Measurements from ENCODE around the gene HPS4.
"Not testable (repeated sequence)": the region's sequence is repeated elsewhere in the genome, so short reads cannot be mapped to it uniquely, and the experiment has no call there.

HPS4 gene

GRCh38 chr22:26439559-26439958, 44.0 kb downstream of the HPS4 start:
- no peak for DNase-seq

- DNase-seq: not testable (repeated sequence)
These were observed 44.8 kb downstream of the HPS4 start for GRCh38 chr22:26438776-26439175.

DNA sequence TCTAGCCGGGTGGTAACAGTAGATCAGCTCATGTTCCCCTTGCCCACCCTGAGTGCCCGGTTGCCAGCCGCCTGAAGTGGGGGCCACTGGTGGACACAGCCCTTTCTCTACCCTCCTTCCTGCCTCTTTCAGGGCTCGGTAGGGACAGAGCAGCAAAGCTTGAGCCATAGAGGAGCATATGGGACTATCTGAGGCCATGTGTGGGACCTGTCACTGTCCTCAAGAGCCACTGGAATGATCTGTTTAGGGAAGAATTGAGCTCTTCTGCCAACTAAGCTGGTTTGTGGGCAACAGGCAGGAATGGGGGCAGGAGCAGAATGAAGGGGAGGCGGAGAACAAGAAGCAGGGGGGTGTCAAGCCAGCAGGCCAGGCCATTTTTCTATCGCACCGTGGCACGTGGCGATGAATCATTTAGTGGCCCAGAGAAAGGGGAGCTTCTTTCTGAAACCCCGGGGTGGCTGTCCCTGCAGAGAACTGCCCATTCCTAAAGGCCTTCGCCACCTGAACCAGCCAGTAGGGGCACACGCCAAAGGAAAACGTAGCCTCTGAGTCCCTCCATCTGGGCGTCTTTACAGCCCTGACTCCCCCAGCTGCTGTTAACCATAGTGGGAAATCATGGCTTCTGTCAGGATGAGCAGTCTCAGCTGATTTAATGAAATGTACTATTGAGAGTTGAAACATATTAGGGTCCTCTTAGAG, 45.7 kb downstream of the HPS4 start:
- DNase-seq: no peak

DNA sequence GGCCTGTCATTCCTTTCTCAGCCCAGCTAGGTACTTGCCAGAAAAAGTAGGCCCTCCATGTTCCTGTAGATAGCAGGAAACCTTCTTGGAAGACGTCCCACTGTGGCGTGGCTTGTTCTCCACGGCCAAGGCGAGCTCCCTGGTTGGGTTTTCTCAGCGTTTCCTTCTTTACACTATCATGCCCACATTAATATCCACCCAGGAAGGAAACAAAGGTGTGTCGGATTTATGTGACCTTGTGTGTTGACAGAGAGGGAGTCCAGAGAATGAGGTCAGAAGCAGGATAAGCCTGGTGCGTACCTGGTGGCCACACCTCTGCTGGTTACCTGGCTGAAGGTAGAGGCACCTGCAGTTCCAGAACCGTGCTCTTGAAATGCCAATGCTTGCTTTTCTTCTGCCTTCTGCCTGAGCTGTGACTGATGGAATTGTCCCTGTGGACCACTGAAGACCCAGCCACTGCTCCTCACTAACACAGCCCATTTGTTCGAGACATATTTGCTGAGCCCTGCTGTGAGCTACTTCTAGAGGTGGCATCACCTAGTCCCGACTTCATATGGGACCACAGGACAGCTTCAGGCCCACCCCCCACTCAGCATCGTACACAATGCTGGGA, 46.6 kb downstream of the HPS4 start:
- DNase-seq: no peak

- DNase-seq: no peak
These were observed 48.1 kb downstream of the HPS4 start for GRCh38 chr22:26435327-26436093.

- DNase-seq: no peak
These were observed 49.8 kb downstream of the HPS4 start for GRCh38 chr22:26433805-26434204.

- DNase-seq: no peak
These were observed 50.8 kb downstream of the HPS4 start for GRCh38 chr22:26432619-26433311.

DNA sequence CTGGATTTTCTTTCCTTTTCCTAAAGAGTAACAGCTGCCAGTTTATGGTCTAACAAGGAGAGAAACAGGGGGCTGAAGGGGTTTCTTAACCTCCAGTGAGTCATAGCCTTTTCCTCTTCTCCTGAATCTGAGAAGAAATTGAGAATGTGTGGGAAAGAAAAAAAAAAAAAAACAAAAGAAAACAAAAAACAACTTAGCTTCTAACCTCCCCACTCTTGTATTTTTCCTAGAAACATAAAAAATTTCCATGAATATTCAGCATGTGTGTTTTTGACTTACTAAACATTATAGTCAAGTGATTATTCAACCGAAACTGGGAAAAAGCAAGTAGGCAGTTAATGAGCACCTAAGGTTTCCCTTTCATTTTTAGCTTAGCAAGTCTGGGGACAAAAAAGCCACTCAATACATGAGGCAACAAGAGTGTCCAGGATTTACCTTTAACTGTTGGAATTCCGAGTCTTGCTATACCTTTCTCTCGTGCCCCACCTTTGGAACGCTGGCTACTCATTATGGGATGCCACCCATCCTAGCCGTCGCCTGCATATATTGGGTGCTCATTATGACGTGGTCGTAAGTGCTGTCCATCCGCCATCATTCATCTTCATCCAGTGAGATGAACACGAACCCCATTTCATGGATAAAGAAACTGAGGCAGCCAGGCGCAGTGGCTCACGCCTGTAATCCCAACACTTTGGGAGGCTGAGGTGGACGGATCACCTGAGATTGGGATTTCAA, 52.2 kb downstream of the HPS4 start:
- DNase-seq: no peak

DNA sequence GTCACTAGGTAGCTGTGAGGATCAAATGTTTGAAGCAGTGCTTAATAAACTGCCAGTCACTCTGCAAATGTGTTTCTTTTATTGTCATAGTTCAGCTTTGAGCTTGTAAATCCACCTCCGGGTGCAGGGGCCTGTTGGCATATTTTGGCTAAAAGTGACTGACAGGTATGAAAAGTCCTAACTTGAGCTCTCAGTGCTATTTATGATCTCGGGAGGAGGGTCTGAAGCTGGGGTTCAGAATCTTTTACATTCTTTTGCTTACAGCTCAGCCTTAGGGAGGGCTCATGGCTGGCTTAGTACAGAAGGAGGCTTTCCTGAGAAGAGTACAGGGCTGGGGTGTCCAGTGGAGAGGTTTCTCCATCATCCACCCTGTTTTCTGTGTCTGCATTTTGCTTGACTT, 53.0 kb downstream of the HPS4 start:
- DNase-seq: no peak

DNA sequence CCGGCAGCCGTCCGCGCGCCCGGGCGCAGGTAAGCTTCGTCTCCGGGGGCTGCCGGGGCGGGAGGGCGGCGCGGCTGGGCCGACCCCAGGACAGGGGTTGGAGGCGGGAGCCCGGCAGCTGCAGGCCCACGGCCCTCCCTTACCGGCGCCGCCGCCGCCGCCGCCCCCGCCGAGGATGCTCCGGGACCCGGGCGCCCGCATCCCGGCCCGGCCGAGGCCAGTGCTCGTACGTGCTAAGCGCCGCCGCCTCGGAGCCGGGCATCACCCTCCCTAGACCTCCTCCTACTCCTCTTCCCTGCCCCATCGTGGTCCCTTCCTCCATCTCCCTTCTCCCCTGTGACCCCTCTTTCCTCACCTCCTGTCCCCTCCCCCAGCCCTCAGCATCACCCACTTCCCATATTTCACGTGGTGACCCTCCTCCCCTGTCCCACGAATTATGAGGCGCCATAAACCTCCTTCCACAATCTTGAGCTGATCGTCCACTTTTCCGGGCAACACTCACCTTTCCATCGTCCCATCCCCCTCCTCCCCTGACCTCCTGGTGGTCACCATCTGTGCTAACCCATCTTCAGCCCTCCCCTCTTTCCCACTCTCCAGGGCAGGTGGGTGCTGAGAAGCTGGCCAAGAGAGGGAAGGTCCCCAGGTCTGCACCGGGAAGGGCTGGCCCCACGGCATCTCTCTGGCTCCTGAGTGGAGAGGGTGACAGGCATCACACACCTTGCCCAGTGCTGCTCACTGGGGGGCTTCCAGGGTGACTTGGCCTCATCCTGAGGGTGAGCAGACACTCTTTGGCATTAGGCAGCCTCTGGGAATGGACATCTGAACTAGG, 53.9 kb downstream of the HPS4 start:
- DNase-seq: no peak

DNA sequence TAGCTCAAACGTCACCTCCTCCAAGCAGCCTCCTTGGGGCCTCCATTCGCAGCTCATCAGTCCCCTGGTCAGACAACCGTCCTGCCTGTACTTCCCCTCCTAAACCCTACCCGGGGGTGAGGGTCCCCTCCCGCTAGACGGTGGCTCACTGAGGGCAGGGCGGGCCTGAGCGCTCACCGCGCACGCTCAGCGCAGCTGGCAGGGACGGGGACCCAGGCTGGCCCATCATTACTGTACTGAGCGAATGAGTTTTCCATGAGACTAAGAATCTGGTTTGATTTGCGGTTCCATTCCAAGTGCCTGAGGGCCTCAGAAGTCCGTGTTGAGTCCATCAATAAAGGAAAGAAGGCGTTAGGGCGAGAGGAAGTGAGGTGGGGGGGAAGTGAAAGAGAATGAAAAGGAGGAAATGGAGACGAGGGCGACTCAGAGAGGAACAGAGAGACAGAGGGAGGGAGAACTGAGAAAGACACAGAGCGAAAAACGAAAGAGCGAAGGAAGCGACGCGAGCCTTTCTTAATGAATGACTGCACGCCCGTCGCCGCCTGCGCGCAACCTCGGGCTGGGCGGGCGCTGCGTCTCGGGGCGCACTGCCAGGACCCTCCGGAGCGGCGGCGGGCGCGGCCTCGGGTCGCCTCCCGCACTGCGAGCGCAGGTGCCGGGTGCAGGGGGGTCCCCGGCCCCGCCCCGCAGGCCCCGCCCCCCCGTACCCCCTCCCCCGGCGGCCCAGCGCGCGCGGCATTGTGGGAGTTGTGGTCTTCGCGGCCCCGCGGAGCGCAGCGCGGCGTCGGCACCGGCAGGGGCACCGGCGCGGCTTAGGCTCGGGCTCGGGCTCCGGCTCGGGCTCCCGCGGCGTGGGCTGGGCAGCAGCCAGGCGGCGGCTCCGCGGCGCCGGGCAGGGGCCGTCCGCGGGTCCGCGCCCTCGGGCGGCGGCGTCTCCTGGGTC, 54.8 kb downstream of the HPS4 start, which contains the start of gene ASPHD2:
ASPHD2 (plus strand) TSS at position 746 of the 943 bp plus-strand sequence. CDS start 4,356 bp downstream, outside the sequence.
- DNase-seq: peak; percentile 49

GRCh38 chr22:26426924-26427323, 56.7 kb downstream of the HPS4 start:
- DNase-seq: no peak

GRCh38 chr22:26418620-26419019, 65.0 kb downstream of the HPS4 start:
- no peak for DNase-seq

GRCh38 chr22:26417406-26417805, 66.2 kb downstream of the HPS4 start:
- no peak for DNase-seq

GRCh38 chr22:26416670-26417276, 66.8 kb downstream of the HPS4 start:
- no peak for DNase-seq

DNA sequence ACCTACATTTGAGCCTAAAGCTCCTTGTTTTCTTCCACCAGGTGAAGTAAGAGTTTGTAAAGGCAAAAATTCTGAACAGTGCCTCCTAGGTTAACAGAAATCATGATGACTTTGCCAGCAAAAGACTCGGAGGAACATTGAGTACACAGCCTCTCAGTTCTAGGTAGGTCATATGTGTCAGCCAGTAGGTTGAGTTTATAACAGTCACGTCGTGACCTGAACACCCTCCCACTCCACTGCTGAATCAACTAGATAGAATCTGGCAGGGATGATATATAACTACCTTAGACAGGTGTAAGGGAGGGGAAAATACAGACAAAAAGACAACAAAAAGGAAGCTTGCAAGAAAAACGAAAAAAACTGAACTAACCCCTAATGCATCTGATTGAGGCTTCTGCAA, 67.3 kb downstream of the HPS4 start:
- DNase-seq: no peak

DNA sequence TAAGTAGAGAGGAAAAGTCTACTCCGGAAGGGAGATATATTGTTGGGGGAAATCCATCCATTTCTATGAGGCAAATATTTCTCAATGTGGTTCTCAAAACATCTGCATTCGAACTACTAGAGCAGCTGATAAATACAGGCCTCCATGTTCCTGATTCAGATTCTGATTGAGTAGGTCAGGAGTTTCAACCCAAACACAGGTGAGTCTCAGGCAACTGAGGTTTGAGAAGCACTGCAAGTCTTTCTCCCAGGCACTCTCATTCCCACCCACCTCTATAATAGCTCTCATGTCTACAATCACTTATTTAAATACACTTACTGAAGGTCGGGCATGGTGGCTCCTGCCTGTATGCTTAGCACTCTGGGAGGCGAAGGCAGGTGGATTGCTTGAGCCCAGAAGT, 69.2 kb downstream of the HPS4 start:
- no peak for DNase-seq

DNA sequence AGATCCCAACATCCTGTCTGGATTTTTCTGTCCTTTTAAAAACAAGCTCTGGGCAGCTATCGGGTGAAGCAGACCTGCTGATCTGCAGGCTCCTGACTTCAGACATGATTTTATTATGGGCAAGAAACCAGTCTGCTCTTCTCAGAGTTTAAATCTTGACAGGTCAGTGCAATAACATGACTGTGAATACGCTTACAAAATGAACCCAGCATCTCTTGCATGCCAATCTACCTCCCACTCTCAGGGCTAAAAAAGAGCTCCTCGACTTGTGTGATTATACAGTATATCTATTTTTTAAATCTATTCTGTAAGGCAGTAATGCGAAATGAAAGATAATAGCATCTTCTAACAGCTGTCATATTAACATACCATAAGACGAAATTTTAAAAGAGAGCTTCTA, 73.2 kb downstream of the HPS4 start:
- DNase-seq: no peak

DNA sequence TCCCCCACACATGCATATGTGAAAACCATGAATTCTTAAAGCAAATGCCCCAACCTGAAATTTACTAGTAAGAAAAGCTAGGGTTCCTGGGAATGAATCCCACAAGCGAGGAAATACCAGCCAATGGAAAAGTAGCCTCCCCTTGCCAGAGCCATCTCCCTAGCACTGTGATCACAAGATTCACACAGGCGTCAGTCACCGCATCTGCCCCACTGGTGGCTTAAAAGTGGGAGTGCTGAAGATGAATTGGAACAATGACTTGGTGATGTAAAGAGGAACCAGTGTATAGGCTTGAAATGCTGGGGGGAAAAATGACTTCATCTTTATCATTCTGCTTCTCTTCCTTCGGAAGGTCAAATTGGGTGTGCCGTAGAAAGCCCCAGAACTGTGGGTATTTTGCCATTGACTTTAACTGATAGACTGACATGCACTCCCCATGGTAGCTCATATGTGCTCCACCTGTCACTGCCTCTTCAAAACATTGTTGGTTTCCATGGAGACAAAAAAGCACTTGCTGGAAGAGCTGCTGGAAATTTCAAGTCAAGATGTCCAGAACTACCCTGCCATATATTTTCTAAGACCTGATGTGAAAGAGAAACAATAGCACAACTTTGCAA, 73.8 kb downstream of the HPS4 start:
- no peak for DNase-seq
